Right renal cortex interstitium (tissue), 3 donors: ENCODE measurements around the gene ZBTB6. TPM values are rescaled to one million over a fixed set of nuclear protein-coding genes. Genes with fewer than 3 reads are reported as not detected.
"Not testable (repeated sequence)": the region's sequence is repeated elsewhere in the genome, so short reads cannot be mapped to it uniquely, and the experiment has no call there.

Experiments
- DNase-seq, 3 donors: peaks; one replicate each; pipeline ENCODE4 v3.0.0-alpha.2; 2013; ENCODE audit warnings: low read depth in 3 of 3, low spot score in 2 of 3
- polyA plus RNA-seq, 3 donors: library from polyadenylated mRNA; unstranded; fragments of 120-200 nt; gene quantifications; one replicate each; pipeline ENCODE4 v1.2.1, GENCODE V29; 2013; ENCODE audit not compliant: insufficient read length in 3 of 3

The ZBTB6 gene
- polyA plus RNA-seq, 3 donors, result 14.1 to 15.9 (median 14.3) TPM

- DNase-seq, result no peak
Measured at GRCh38 chr9:122929796-122930354, 16.8 kb upstream of the ZBTB6 start.

- DNase-seq, result no peak
Measured at GRCh38 chr9:122923947-122924346, 10.8 kb upstream of the ZBTB6 start.

GRCh38 chr9:122922713-122923112 is 9.6 kb upstream of the ZBTB6 start:
- no peak for DNase-seq

GRCh38 chr9:122918310-122918709 is 5.2 kb upstream of the ZBTB6 start:
- no peak for DNase-seq

- DNase-seq, result no peak
Measured at GRCh38 chr9:122912671-122912963, 506 bp downstream of the ZBTB6 start.

GRCh38 chr9:122906122-122906521 is 7.0 kb downstream of the ZBTB6 start:
- DNase-seq, result not testable (repeated sequence)

GRCh38 chr9:122904823-122905710 is 8.1 kb downstream of the ZBTB6 start, which contains the start of gene RC3H2:
TSS of gene RC3H2 (minus strand) at chr9:122905359. CDS start at chr9:122897509, 7,850 bp downstream.
- peak; percentile 99 to 100 (median 100) for DNase-seq

- peak in 2 of 3 donors; percentile 36 to 40 for DNase-seq
Measured at GRCh38 chr9:122904466-122904822, 8.7 kb downstream of the ZBTB6 start.

- DNase-seq, result no peak
Measured at GRCh38 chr9:122900791-122901190, 12.3 kb downstream of the ZBTB6 start.

GRCh38 chr9:122897969-122898368 is 15.2 kb downstream of the ZBTB6 start:
- no peak for DNase-seq

- no peak for DNase-seq
Measured at GRCh38 chr9:122888480-122888879, 24.6 kb downstream of the ZBTB6 start.

GRCh38 chr9:122883125-122883524 is 30.0 kb downstream of the ZBTB6 start:
- DNase-seq, result no peak

- DNase-seq, result no peak
Measured at GRCh38 chr9:122879443-122879842, 33.7 kb downstream of the ZBTB6 start.

- DNase-seq, result no peak
Measured at GRCh38 chr9:122875523-122875922, 37.6 kb downstream of the ZBTB6 start.

GRCh38 chr9:122867276-122867675 is 45.8 kb downstream of the ZBTB6 start:
- DNase-seq, result not testable (repeated sequence)

- DNase-seq, result no peak
Measured at GRCh38 chr9:122866079-122866478, 47.0 kb downstream of the ZBTB6 start.

- DNase-seq, result no peak
Measured at GRCh38 chr9:122865300-122865699, 47.8 kb downstream of the ZBTB6 start.

- DNase-seq, result no peak
Measured at GRCh38 chr9:122863407-122863806, 49.7 kb downstream of the ZBTB6 start.

- no peak for DNase-seq
Measured at GRCh38 chr9:122860319-122861142, 52.6 kb downstream of the ZBTB6 start.
